8988T (cell line): ENCODE measurements around the gene ELAPOR1.

Experiments
- DNase-seq: peaks from one replicate; pipeline ENCODE4 v3.0.0; 2011

Gene ELAPOR1

GRCh38 chr1:109113590-109114341, at the start of gene ELAPOR1:
Gene ELAPOR1, plus strand, starts transcription at chr1:109114115. Its CDS starts 69 bp downstream, at chr1:109114184.
- no peak for DNase-seq

- no peak for DNase-seq
These were observed 48.8 kb upstream of the ELAPOR1 start for GRCh38 chr1:109065137-109065536.

GRCh38 chr1:109067883-109068282, 46.0 kb upstream of the ELAPOR1 start:
- no peak for DNase-seq

GRCh38 chr1:109069294-109069693, 44.6 kb upstream of the ELAPOR1 start:
- DNase-seq: no peak

- peak; percentile 50 for DNase-seq
These were observed 38.1 kb upstream of the ELAPOR1 start, which contains the start of gene TAF13 for GRCh38 chr1:109075531-109076490. Gene TAF13, minus strand, starts transcription at chr1:109076003. Its CDS starts 56 bp downstream, at chr1:109075947.

- DNase-seq: no peak
These were observed 35.6 kb upstream of the ELAPOR1 start for GRCh38 chr1:109078317-109078716.

GRCh38 chr1:109079240-109079622, 34.7 kb upstream of the ELAPOR1 start:
- no peak for DNase-seq

GRCh38 chr1:109080441-109081082, 33.4 kb upstream of the ELAPOR1 start:
- DNase-seq: no peak

GRCh38 chr1:109083501-109083900, 30.4 kb upstream of the ELAPOR1 start:
- DNase-seq: no peak

- DNase-seq: no peak
These were observed 30.0 kb upstream of the ELAPOR1 start for GRCh38 chr1:109083923-109084322.

GRCh38 chr1:109084563-109085517, 29.1 kb upstream of the ELAPOR1 start:
- DNase-seq: no peak

- DNase-seq: peak; percentile 35
These were observed 24.5 kb upstream of the ELAPOR1 start for GRCh38 chr1:109089242-109090015.

GRCh38 chr1:109090196-109091077, 23.5 kb upstream of the ELAPOR1 start, which contains the start of gene TMEM167B:
Gene TMEM167B, plus strand, starts transcription at chr1:109090764. Its CDS starts 109 bp downstream, at chr1:109090873.
- DNase-seq: peak; percentile 55

- DNase-seq: no peak
These were observed 22.7 kb upstream of the ELAPOR1 start for GRCh38 chr1:109091078-109091838.

GRCh38 chr1:109091839-109092193, 22.1 kb upstream of the ELAPOR1 start:
- DNase-seq: no peak

- no peak for DNase-seq
These were observed 19.5 kb upstream of the ELAPOR1 start for GRCh38 chr1:109094377-109094803.

- no peak for DNase-seq
These were observed 19.0 kb upstream of the ELAPOR1 start for GRCh38 chr1:109094871-109095270.

- DNase-seq: no peak
These were observed 18.3 kb upstream of the ELAPOR1 start for GRCh38 chr1:109095631-109096030.

- no peak for DNase-seq
These were observed 17.8 kb upstream of the ELAPOR1 start for GRCh38 chr1:109096120-109096519.
